Calu3 (cell line): ENCODE results near the gene CWC22. TPM values are rescaled to one million over a fixed set of nuclear protein-coding genes. Genes with fewer than 3 reads are reported as not detected.

Experiments
- BruUV-seq: library from RNA; stranded (reverse); fragments of 400-500 nt; replicated peaks from 2 replicates; lab custom pipeline; 2021; lab: Mats Ljungman, UMichigan
- CTCF ChIA-PET: fragments of 300-600 bp; sonication (Branson Sonifier 250); formaldehyde crosslinking; loops from one replicate; lab custom pipeline; 2022; ENCODE audit warnings: antibody characterized with exemption; lab: Charles Lee
- DNase-seq: peaks from one replicate; pipeline ENCODE4 v3.0.0; 2022
- H3K27ac Mint-ChIP-seq: one replicate; pipeline ENCODE4 v1.8.0; 2022; ENCODE audit warnings: mixed read lengths; ENCODE audit not compliant: unreplicated experiment
- H3K27me3 Mint-ChIP-seq: one replicate; pipeline ENCODE4 v1.8.0; 2022; ENCODE audit warnings: mixed read lengths; ENCODE audit not compliant: unreplicated experiment
- H3K36me3 Mint-ChIP-seq: one replicate; pipeline ENCODE4 v1.8.0; 2022; ENCODE audit warnings: mild to moderate bottlenecking, moderate library complexity, mixed read lengths; ENCODE audit not compliant: insufficient read depth, unreplicated experiment
- H3K4me1 Mint-ChIP-seq: one replicate; pipeline ENCODE4 v1.8.0; 2022; ENCODE audit warnings: mild to moderate bottlenecking, low read depth, mixed read lengths; ENCODE audit not compliant: unreplicated experiment
- H3K4me3 Mint-ChIP-seq: one replicate; pipeline ENCODE4 v1.8.0; 2022; ENCODE audit warnings: mild to moderate bottlenecking, low read depth, moderate library complexity, mixed read lengths; ENCODE audit not compliant: unreplicated experiment
- H3K9me3 Mint-ChIP-seq: one replicate; pipeline ENCODE4 v1.8.0; 2022; ENCODE audit warnings: low read depth, mixed read lengths; ENCODE audit not compliant: unreplicated experiment
- CTCF ChIP-seq: fragments of 200-600 bp; IDR thresholded peaks from one replicate; pipeline ENCODE4 v1.8.0; 2022; ENCODE audit warnings: antibody characterized with exemption; ENCODE audit not compliant: unreplicated experiment
- intact Hi-C: fragments of 100-400 bp; cut with micrococcal nuclease; formaldehyde crosslinking; loops from one replicate; pipeline ENCODE4 v1.10.0; 2022; ENCODE audit not compliant: unreplicated experiment
- total RNA-seq: library from RNA; stranded (reverse); gene quantifications from 2 replicates; pipeline ENCODE4 v1.2.3, GENCODE V29; 2022

The CWC22 gene
- total RNA-seq, 1 experiment from 2014 or later: 20.5 TPM

- CTCF ChIA-PET: no interaction called here
- TF ChIP-seq CTCF: no peak
- intact Hi-C loops: loop anchor here (1.0 kb wide), 1 partner anchor 88 kb away; no protein-coding TSS in a partner anchor
These were observed 19.2 kb downstream of the CWC22 start for GRCh38 chr2:179987916-179988315.

GRCh38 chr2:179985163-179985820 is 21.8 kb downstream of the CWC22 start:
- Mint-ChIP-seq H3K36me3 (peaks cover 17% of the 10 kb centered on the region), H3K27me3 (no peaks in the 10 kb centered on the region), H3K4me3 (no peak overlapping the region), H3K4me1 (peaks cover 4% of the 10 kb centered on the region), H3K9me3 (no peaks in the 10 kb centered on the region), H3K27ac (no peak overlapping the region)
- no TSS peak for BruUV-seq
- CTCF ChIA-PET: no interaction called here
- no peak for TF ChIP-seq CTCF
- no peak for DNase-seq
- intact Hi-C loops: no loop called here

More at GRCh38 chr2:179987916-179988315, 19.2 kb downstream of the CWC22 start:
- H3K27ac Mint-ChIP-seq: no peak overlapping the region
- H3K36me3 Mint-ChIP-seq: peaks cover 7% of the 10 kb centered on the region
- H3K4me1 Mint-ChIP-seq: peaks cover 11% of the 10 kb centered on the region
- no peak for DNase-seq
- no peaks in the 10 kb centered on the region for H3K27me3 Mint-ChIP-seq
- H3K4me3 Mint-ChIP-seq: no peak overlapping the region
- H3K9me3 Mint-ChIP-seq: no peaks in the 10 kb centered on the region
- no TSS peak for BruUV-seq

GRCh38 chr2:179983250-179983932 is 23.7 kb downstream of the CWC22 start:
- Mint-ChIP-seq H3K9me3 (no peaks in the 10 kb centered on the region), H3K4me1 (no peaks in the 10 kb centered on the region), H3K27me3 (no peaks in the 10 kb centered on the region), H3K36me3 (peaks cover 17% of the 10 kb centered on the region), H3K4me3 (no peak overlapping the region), H3K27ac (no peak overlapping the region)
- TF ChIP-seq CTCF: no peak
- DNase-seq: no peak
- CTCF ChIA-PET: no interaction called here
- BruUV-seq: no TSS peak
- intact Hi-C loops: no loop called here

GRCh38 chr2:179981085-179981484 is 26.0 kb downstream of the CWC22 start:
- no TSS peak for BruUV-seq
- Mint-ChIP-seq H3K9me3 (no peaks in the 10 kb centered on the region), H3K36me3 (peaks cover 23% of the 10 kb centered on the region), H3K4me1 (no peaks in the 10 kb centered on the region), H3K4me3 (no peak overlapping the region), H3K27ac (no peak overlapping the region), H3K27me3 (no peaks in the 10 kb centered on the region)
- no peak for TF ChIP-seq CTCF
- no peak for DNase-seq
- intact Hi-C loops: no loop called here
- CTCF ChIA-PET: no interaction called here
